HT-29 (cell line): Measurements from ENCODE around the gene ATP2B2. TPM values are rescaled to one million over a fixed set of nuclear protein-coding genes. Genes with fewer than 3 reads are reported as not detected.

Experiments used
- DNase-seq: peaks from one replicate; pipeline ENCODE4 v3.0.0-alpha.2; 2015; ENCODE audit warnings: low spot score
- total RNA-seq: library from RNA; depleted of rRNA; stranded (reverse); fragments of >200 nt; shearing (Covaris generic); gene quantifications from 2 replicates; pipeline ENCODE4 v1.2.3, GENCODE V29; 2014

The ATP2B2 gene
- total RNA-seq, 1 experiment from 2014 or later = not detected

DNA sequence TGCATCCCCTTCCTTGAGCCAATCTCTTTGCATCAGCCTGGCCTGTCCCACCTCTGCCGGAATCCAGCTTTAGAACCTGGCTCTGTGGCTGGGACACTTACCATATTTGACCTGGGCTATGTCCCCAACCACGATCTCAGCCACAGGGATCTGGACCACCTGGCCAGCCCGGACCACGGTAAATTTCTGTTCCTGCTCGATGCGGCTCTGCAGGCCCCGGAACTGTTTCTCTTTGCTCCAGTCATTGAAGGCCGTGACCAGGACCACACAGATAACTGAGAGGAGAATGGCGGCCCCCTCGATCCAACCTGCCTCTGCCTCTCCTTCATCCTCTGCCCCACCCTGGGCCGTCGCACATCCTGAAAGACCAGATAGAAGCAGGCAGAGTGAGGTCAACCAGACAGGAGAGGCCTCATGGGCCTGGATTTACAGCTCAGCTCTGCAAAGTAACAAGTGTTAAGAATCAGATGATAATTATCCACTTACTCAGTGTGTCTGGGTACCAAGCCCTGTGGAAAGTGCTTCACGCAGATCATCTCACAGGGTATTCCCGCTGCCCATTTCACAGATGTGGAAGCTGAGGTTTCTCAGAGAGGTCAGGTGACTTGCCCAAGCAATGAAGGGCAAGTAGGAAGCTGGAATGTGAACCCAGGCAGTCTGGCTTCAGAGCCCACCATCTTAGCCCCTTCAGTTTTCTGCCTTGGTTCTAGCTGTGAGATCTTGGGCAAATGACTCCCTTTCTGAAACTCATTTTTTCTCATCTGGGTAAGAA, 103.2 kb downstream of the ATP2B2 start:
- DNase-seq = no peak

DNA sequence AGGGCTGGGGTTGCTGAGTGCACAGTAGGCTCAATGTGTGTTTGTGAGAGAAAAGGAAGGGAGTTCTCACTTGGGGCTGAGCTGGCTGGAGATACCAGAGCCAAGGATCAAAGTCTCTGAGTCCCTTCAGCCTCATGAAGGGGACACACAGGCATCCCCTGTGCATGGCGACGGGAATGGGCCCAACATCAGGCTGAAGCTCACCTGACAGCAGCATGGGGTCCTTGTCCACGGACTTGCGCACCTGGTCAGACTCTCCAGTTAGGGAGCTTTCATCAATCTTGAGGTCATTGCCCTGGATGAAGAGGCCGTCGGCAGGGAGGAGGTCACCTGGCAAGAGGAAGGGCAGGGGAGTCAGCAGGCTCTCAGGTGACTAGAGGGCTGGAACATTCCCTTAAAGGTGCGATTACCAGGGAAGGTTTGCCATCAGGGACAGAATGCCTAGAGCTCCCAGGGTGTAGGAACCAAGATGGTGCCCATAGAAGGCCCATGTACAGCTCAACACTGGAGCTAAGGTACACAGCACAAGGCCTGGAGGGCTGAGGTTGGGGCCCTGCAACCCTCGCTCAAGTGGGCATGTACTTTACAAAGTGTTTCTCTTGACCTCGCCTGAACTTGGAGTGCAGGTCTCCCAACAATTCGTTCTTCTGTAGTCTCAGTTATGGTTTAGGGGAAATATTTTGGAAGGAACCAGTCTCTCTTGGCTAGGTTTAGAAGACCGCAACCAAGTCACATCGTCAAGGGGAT, 104.5 kb downstream of the ATP2B2 start:
- no peak for DNase-seq

DNA sequence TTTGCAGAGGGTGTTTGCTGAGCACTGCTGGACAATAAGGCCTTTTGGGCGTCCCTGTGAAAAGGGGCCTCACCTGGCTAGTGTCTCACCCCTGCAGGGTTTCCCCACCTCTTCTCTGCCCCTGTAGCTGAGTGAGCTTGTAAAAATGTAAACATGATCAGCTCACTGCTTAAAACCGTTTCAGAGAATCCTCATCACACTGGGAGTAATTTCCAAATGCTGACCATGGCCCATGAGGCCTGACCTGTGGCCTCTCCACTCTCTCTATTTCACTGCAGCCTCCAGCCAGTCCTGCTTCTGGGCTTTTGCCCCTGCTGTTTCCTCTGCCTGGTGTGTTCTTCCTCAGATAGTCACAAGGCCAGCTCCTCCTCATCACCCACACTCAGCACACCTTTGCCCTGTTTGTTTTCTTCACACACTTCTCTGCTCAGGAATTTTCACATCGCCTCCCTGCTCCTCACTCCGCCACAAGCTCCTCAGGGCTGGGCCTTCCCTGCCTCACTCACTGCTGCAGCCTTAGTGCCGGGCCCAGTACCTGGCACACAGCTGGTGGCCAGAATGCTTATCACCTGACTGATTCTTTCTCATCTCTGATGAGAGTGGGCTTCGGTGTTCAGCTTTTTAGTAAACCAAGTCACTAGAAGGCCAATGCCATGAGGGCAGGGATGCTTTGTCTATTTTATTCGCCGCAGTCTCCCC, 105.2 kb downstream of the ATP2B2 start:
- DNase-seq = no peak

GRCh38 chr3:10399634-10400033, 105.8 kb downstream of the ATP2B2 start:
- DNase-seq = no peak

DNA sequence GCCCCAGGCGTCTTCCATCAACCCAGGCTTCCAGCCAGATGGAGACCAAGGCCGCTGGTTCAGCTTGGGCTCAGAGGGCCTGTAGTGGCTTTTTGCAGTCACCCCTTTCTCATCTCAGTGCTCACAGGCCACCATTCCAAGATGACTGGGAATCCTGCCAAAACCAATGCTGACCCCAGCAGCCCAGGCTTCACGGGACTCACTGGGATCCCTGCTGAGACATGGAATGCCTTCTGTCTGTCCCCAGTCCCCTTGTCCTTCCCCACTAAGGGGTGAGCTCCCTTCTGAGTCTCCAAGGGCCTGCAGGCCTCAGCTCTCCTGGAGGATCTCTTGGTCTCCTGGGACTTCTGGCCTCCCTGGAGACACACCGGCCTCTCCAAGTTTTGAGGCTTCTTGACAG, 107.0 kb downstream of the ATP2B2 start:
- DNase-seq = no peak

DNA sequence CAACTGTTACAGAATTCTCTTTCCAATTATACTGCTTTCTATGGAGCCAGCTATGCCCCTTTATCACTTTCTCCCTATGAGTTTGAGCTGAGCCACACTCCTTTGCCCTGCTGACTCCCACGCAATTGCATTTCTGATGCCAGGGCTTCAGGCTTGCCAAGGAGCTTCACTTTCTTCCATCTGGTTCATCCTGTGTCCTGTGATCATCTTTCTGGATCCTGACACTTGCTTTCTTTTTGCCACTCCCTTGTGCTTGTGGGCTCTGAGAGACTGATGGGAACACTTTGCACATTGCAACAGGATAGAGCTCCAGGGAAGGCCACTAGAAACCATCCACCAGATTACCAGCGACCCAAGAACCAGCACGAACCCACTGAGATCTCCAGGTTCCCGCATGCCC, 107.5 kb downstream of the ATP2B2 start:
- DNase-seq = no peak

- no peak for DNase-seq
These were observed 108.5 kb downstream of the ATP2B2 start for GRCh38 chr3:10396931-10397330.

DNA sequence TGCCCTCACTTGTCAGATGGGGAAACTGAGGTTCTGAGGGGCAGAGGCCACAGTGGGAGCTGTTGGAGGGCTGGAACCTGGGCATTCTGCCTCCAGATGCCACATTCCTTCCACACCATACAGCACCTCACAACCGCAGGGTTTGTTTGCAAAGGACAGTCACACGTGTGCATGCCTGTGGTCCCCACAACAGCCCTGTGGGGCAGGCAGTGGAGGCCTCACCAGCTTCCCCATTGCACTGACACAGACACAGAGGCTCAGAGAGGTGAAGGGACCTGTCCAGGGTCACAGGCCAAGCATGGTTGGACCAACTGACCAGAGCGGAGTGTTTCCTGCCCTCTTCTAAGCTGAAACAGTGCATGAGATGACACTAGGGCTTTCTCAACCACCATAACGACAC, 109.3 kb downstream of the ATP2B2 start:
- DNase-seq = no peak

DNA sequence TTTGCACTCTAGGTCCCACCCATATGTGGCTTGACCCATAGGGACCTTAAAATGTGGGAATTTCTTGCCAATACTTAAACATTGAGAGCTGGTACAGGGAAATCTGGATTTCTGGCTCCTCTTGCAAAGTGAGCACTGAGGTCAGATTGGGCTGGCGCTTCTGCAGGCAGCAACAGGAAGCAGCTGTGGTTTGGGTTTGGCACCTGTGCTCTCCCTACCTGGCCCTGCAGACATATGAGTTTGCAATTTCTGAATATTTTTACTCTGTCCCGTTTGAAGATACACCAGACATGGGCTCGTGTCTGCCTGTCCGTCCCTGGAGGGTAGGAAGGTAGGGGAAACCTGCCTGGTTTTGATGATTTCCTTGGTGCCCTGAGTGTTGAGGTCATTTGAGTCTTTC, 109.7 kb downstream of the ATP2B2 start:
- DNase-seq = no peak

GRCh38 chr3:10395196-10395595, 110.2 kb downstream of the ATP2B2 start:
- DNase-seq = no peak

GRCh38 chr3:10394491-10395025, 110.8 kb downstream of the ATP2B2 start:
- DNase-seq = no peak

DNA sequence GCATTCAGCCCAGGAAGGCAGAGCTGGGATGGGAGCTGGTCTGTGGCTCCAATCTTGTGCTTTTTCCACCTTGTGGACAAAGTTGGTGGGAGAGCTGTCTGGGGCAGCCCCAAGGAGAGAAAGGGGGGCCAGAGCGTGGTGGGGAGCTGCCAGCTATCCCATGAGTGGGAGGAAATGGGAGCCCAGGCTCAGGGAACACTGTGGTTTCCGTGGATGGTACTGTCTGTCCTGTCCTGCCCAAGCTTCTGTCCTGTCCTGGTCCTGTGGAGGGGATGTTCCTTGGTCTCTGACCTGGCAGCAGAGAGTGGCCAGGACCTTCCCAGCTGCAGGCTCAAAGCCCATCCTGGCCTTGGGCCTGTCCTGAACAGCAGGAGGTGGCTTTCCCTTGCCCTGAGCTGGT, 111.9 kb downstream of the ATP2B2 start:
- DNase-seq = no peak

DNA sequence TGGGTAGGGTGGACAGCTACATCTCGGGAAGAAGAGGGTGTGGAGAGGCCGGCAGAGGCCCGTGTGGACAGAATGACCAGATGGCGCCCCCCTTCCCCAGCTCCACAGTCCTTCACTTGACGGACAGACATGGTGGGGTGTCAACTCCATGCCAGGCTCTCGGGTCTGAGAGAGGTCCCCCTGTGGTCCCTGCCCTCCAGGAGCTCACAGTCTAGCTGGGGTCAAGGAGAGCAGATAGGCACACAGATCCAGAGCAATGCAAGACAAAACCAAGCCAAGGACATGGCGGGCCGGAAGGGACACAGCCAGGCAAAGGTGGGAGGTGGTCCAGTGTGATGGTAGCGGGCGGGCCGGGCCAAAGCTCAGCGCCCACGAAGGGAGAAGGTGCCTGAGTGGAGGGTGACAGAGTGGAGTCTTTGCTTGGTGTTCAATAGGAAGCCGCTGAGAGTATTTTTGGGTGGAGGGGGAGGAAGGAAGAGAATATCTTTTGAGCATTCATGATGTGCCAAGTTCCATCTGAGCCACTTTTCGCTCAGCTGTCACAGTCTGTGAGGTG, 112.4 kb downstream of the ATP2B2 start:
- no peak for DNase-seq

DNA sequence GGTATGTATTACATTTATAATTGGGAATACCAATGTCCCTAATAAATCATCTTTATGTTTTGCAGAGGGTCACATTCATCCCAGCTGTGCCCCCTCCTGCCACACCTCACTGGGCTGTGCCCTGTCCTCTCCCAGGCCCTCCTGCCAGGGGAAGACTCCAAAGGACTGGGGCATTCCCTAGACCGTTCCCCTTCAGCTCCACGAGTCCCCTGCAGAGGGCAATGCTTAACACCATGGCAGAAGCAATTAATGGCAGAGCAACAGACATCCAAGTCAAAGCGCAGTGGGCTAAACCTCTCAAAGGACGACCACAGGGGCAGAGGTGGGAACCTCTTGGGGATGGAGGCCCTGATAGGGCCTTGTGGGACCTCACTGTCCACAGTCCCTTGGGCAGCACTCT, 113.1 kb downstream of the ATP2B2 start:
- DNase-seq = peak; percentile 3

DNA sequence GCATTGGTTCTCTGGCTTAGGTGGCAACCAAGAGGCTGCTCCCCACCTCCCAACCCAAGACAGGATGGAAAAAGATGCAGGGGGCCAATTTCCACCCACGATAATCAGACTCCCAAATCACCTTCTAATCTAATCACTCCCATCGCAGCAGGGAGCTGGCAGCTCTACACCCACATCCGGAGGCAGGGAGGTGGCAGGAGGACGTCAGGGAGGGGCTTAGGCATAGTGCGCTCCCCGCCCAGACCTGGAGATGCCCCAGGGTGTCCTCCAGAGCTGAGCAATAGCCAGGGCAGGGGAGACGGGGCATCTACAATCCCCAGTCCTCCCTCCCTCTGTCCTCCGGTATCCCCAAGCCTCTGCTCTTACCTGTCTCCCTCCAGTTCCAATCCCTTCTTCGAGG, 114.0 kb downstream of the ATP2B2 start:
- no peak for DNase-seq

GRCh38 chr3:10390641-10391373, 114.6 kb downstream of the ATP2B2 start:
- DNase-seq = no peak

DNA sequence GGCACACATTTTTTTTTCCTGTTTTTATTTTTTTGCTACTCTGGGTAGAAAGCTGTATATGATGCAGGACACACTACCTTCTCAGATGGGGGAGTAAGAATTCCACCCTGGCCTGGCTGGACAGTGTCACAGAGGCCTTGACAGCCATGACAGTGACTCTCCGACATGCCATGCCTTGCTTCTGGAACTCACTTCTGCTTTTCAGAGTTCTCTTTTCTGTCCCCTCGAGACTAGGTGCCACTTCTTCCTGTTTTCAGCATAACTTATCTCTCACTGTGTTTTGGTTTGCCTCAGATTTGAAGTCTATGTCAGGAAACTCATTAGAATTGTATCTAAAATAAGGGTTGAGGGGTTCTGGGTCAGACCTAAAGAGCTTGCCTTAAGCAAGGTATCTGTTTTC, 115.4 kb downstream of the ATP2B2 start:
- DNase-seq = no peak

DNA sequence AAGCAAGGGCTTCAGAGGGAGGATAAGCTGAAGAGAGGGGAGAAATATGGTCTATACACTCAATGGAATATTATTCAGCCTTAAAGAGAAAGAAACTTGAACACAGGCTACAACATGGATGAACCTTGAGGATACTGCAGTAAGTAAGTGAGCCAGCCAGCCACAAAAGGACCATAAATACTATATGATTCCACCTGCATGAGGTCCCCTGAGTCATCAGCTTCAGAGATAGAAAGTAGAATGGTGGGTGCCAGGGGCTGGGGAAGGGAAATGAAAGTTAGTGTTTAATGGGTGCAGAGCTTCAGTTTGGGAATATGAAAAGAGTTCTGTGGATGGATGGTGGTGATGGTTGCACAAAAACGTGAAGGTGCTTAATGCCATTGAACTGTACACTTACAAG, 116.0 kb downstream of the ATP2B2 start:
- DNase-seq = no peak

DNA sequence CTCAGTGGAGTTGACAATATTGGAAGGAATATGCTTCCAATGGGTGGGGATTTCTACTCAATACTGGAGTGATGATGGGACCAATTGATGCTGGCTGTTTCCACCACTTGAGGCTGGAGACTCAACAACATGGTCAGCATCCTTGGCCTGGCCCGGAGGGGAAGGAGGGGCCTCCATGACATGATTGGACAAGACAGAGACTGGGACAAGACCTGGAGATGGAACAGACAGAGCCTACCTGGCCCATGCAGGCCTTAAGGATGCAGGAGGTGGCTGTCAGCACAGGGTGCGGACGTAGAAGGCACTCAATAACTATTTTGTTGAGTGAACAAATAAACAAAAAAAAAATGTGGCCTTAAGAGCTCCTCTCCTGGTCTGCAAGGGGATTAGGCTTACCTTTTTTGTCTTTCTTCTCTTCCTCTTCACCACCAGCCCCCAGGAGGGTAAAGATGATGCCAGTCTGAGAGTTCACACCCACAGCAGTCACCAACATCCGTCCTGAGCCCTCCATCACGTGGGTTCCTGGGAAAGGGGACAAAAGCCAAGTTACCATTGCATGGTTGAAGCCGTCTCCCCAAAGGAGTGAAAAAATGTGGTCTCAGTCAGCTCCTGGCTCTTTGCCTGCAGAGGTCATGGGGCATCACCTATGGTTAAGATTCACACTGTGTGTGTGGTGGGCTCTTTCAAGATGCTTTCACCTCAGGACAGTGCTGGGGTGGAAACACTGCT, 117.3 kb downstream of the ATP2B2 start:
- DNase-seq = no peak

DNA sequence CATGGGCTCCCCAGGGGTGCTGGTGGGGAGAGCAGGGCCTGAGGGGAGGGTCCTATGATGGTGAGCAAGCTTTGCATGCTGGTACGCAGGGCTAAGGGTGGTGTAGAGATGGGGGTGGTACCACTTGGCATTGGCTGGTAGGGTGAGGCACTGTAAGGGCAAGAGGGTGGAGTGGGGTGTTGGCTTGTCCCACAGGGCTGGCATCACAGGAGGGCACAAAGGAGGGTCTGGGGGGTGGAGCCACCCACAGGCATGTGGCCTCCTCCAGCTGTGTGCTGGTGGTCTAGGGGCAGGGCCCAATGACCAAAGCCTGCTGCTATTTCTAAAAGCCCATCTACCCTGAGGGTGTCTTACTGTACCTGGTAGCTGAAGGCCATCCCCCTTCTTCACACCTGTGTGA, 119.3 kb downstream of the ATP2B2 start:
- no peak for DNase-seq
